PC-9 (cell line): ENCODE results near the gene MAP4K4.

ENCODE experiments used
- CTCF ChIP-seq: fragments of 200-600 bp; sonication (generic); conservative IDR thresholded peaks from 2 replicates; pipeline ENCODE4 v1.6.1; 2017; ENCODE audit warnings: mixed run types, antibody characterized with exemption, mild to moderate bottlenecking, moderate library complexity
- EZH2 ChIP-seq: fragments of 200-600 bp; sonication (generic); IDR thresholded peaks from 2 replicates; pipeline ENCODE4 v1.8.0; 2017; ENCODE audit warnings: antibody characterized with exemption, low read depth

- TF ChIP-seq EZH2 (no peak), CTCF (no peak)
Observed at GRCh38 chr2:101743288-101743687, 45.8 kb downstream of the MAP4K4 start.
